ENCODE measurements around the gene CCT8. TPM values are rescaled to one million over a fixed set of nuclear protein-coding genes. Genes with fewer than 3 reads are reported as not detected.

Gene CCT8
- total and polyA plus RNA-seq, 4 donors = 47.0 to 78.2 (median 58.0) TPM

- 85% methylated on average over 1 of the region's 1 CpG for WGBS
- Histone ChIP-seq H3K4me3 (ENCODE audit: low read depth in 1 of 3, low read length in 3 of 3) (no peak overlapping the region), H3K4me1 (ENCODE audit: control insufficient read depth in 4 of 4, insufficient read depth in 4 of 4, low read length in 3 of 4) (no peaks in the 10 kb centered on the region), H3K9me3 (ENCODE audit: control insufficient read depth in 4 of 4, low read length in 3 of 4) (no peaks in the 10 kb centered on the region), H3K36me3 (ENCODE audit: control insufficient read depth in 4 of 4, insufficient read depth in 3 of 4, low read depth in 1 of 4, low read length in 3 of 4) (peaks cover 12 to 60% (median 55%) of the 10 kb centered on the region in 4 donors), H3K27me3 (ENCODE audit: control insufficient read depth in 4 of 4, insufficient read depth in 4 of 4, low read length in 3 of 4) (no peaks in the 10 kb centered on the region), H3K27ac (ENCODE audit: low read depth in 1 of 2, low read length in 2 of 2) (no peak overlapping the region), H3K9ac (ENCODE audit: low read depth in 1 of 2, low read length in 2 of 2) (no peak overlapping the region)
- TF ChIP-seq RAD21 (IDR thresholded peaks at IDR 0.05) (no peak), JUND (IDR thresholded peaks at IDR 0.05) (no peak), NR2F2 (IDR thresholded peaks at IDR 0.05) (no peak), HNF4A (conservative IDR thresholded peaks at IDR 0.05) (no peak), YY1 (IDR thresholded peaks at IDR 0.05) (no peak), FOXA1 (IDR thresholded peaks at IDR 0.05) (no peak), REST (IDR thresholded peaks at IDR 0.05) (no peak), TAF1 (conservative IDR thresholded peaks at IDR 0.05) (no peak), MAX (IDR thresholded peaks at IDR 0.05) (no peak), GABPA (IDR thresholded peaks at IDR 0.05 in 1 of 2, conservative IDR thresholded peaks at IDR 0.05 in 1 of 2) (no peak)
- no peak for DNase-seq (ENCODE audit: low spot score)
Measured at GRCh38 chr21:29034678-29035077, 38.8 kb downstream of the CCT8 start.

GRCh38 chr21:29033871-29034270 is 39.6 kb downstream of the CCT8 start:
- H3K9ac ChIP-seq (ENCODE audit: low read depth in 1 of 2, low read length in 2 of 2) = no peak overlapping the region
- H3K4me3 ChIP-seq (ENCODE audit: low read depth in 1 of 3, low read length in 3 of 3) = no peak overlapping the region
- no peaks in the 10 kb centered on the region for H3K4me1 ChIP-seq (ENCODE audit: control insufficient read depth in 4 of 4, insufficient read depth in 4 of 4, low read length in 3 of 4)
- H3K9me3 ChIP-seq (ENCODE audit: control insufficient read depth in 4 of 4, low read length in 3 of 4) = no peaks in the 10 kb centered on the region
- H3K27ac ChIP-seq (ENCODE audit: low read depth in 1 of 2, low read length in 2 of 2) = no peak overlapping the region
- H3K36me3 ChIP-seq (ENCODE audit: control insufficient read depth in 4 of 4, insufficient read depth in 3 of 4, low read depth in 1 of 4, low read length in 3 of 4) = peaks cover 10 to 53% (median 51%) of the 10 kb centered on the region in 4 donors
- DNase-seq (ENCODE audit: low spot score) = no peak
- H3K27me3 ChIP-seq (ENCODE audit: control insufficient read depth in 4 of 4, insufficient read depth in 4 of 4, low read length in 3 of 4) = no peaks in the 10 kb centered on the region
- no peak for TF ChIP-seq JUND (IDR thresholded peaks at IDR 0.05)
- 92% methylated on average over 3 of the region's 3 CpGs for WGBS

GRCh38 chr21:29033301-29033700 is 40.1 kb downstream of the CCT8 start:
- no peak overlapping the region for H3K9ac ChIP-seq (ENCODE audit: low read depth in 1 of 2, low read length in 2 of 2)
- peaks cover 10 to 48% (median 45%) of the 10 kb centered on the region in 4 donors for H3K36me3 ChIP-seq (ENCODE audit: control insufficient read depth in 4 of 4, insufficient read depth in 3 of 4, low read depth in 1 of 4, low read length in 3 of 4)
- DNase-seq (ENCODE audit: low spot score) = no peak
- H3K27ac ChIP-seq (ENCODE audit: low read depth in 1 of 2, low read length in 2 of 2) = no peak overlapping the region
- H3K27me3 ChIP-seq (ENCODE audit: control insufficient read depth in 4 of 4, insufficient read depth in 4 of 4, low read length in 3 of 4) = no peaks in the 10 kb centered on the region
- H3K4me1 ChIP-seq (ENCODE audit: control insufficient read depth in 4 of 4, insufficient read depth in 4 of 4, low read length in 3 of 4) = no peaks in the 10 kb centered on the region
- H3K9me3 ChIP-seq (ENCODE audit: control insufficient read depth in 4 of 4, low read length in 3 of 4) = no peaks in the 10 kb centered on the region
- 82% methylated on average over 4 of the region's 4 CpGs for WGBS
- no peak overlapping the region for H3K4me3 ChIP-seq (ENCODE audit: low read depth in 1 of 3, low read length in 3 of 3)
- TF ChIP-seq RAD21 (IDR thresholded peaks at IDR 0.05) (no peak), GABPA (IDR thresholded peaks at IDR 0.05 in 1 of 2, conservative IDR thresholded peaks at IDR 0.05 in 1 of 2) (no peak), ZBTB33 (IDR thresholded peaks at IDR 0.05) (no peak), FOXA1 (IDR thresholded peaks at IDR 0.05) (no peak), SP1 (IDR thresholded peaks at IDR 0.05) (no peak), FOXA2 (IDR thresholded peaks at IDR 0.05) (no peak), TAF1 (conservative IDR thresholded peaks at IDR 0.05) (no peak), EGR1 (IDR thresholded peaks at IDR 0.05; ENCODE audit: low read depth in 2 of 2) (no peak), RXRA (IDR thresholded peaks at IDR 0.05) (no peak), CTCF (IDR thresholded peaks at IDR 0.05; ENCODE audit: low read depth, low read length, missing input control) (no peak), NR2F2 (IDR thresholded peaks at IDR 0.05) (no peak), HNF4G (IDR thresholded peaks at IDR 0.05) (no peak), YY1 (IDR thresholded peaks at IDR 0.05) (no peak), REST (IDR thresholded peaks at IDR 0.05) (no peak)

All from liver (tissue), 9 donors.